Measurements from ENCODE around the gene CDA.

CDA gene

GRCh38 chr1:20618550-20618949 is 29.7 kb downstream of the CDA start:
- no peak for DNase-seq

DNA sequence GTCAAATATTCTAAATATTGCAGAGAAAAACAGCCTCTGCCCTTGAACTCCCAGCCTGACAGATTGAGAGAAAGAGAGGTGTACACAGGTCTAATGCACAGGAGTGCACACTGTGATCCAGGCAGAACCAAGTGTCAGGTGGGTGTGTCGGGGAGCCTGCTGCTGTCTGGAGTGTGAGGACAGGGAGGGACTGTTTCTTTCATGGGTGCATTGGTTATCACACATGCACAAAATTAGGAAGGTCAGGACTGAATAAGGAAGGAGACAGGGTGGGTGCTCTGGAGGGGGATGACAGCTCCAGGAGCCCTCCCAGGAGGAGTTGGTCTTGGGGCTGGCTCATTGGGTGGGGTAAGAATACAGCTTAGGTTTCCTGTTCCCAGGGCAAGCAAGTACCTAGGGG is 31.1 kb downstream of the CDA start:
- DNase-seq = no peak

GRCh38 chr1:20621012-20621411 is 32.1 kb downstream of the CDA start:
- no peak for DNase-seq

- no peak for DNase-seq
Measured at GRCh38 chr1:20624709-20625108, 35.8 kb downstream of the CDA start.

GRCh38 chr1:20625176-20626097 is 36.5 kb downstream of the CDA start:
- DNase-seq = no peak

DNA sequence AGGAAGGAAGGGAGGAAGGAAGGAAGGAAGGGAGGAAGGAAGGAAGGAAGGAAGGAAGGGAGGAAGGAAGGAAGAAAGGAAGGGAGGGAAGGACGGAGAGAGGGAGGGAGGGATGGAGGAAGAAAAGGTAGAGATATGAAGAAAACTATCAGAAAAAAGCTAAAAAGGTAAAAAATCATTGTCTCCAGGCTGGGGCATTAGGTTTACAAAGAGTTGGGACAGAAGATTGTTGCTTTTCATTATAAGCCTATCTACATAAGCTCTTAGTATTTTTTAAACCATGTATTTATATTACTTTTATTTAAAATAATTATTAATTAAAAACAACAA is 37.2 kb downstream of the CDA start:
- DNase-seq = no peak

DNA sequence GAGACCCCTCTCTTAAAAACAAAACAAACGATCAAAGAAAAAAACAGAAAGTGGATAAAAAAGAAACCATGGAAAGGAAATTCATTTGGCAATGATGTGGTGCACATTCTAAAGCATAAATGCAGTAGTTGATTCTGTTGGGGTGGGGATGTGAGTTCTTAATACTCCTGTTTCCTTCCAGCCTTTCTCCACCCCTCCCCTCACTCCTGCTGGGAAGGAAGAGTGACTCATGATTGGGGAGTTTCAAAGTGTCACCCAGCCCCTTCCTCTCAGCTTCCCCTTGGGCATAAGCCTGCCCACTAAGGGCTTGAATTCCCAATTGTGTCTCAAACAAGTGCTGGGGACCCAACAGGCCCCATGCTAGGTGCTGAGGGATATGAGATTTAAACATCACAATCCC is 37.6 kb downstream of the CDA start:
- no peak for DNase-seq

DNA sequence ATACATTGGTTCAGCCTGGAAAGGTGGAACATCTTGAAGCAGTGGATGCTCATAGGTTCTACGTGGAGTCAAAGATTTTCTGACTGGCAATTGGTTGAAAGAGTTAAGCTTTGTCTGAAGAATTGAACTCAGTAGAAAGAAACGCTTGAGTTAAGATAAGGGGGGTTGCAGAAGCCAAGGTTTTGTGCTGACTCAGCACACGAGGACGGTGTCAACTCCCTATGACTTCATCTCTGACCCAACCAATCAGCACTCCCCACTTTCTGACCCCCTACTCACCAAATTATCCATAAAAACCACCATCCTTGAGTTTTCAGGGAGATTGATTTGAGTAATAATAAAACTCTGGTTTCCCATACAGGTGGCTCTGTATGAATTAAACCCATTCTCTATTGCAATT is 41.8 kb downstream of the CDA start:
- no peak for DNase-seq

GRCh38 chr1:20632386-20632785 is 43.5 kb downstream of the CDA start:
- no peak for DNase-seq

GRCh38 chr1:20633190-20634064 is 44.5 kb downstream of the CDA start, which contains the start of gene PINK1:
TSS of gene PINK1 (plus strand) at chr1:20633458. CDS start at chr1:20633549, 91 bp downstream.
- peak; percentile 93 for DNase-seq

GRCh38 chr1:20634065-20634593 is 45.2 kb downstream of the CDA start:
- DNase-seq = peak; percentile 38

DNA sequence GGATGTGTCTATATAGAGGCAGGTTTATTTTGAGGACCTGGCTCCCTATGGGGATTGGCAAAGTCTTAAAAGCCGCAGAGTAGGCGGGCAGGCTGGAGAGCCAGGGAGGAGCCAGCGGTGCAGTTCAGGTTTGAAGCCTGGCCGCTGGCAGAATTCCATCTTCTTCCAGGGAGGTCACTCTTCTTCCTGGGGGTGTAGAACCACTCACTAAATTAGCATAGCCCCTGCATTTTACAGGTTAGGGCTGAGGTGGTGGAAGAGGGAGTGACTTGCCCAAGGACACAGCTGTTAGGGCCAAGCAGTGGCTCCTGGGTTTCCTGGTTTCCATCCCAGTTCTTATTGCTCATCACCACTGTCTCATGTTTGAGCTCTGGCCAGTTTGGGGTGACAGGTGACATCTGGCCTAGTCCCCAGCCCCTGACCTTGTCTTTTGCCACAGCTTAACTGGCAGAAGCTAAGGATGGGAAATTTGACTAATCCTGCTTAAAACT is 45.7 kb downstream of the CDA start:
- peak; percentile 34 for DNase-seq

DNA sequence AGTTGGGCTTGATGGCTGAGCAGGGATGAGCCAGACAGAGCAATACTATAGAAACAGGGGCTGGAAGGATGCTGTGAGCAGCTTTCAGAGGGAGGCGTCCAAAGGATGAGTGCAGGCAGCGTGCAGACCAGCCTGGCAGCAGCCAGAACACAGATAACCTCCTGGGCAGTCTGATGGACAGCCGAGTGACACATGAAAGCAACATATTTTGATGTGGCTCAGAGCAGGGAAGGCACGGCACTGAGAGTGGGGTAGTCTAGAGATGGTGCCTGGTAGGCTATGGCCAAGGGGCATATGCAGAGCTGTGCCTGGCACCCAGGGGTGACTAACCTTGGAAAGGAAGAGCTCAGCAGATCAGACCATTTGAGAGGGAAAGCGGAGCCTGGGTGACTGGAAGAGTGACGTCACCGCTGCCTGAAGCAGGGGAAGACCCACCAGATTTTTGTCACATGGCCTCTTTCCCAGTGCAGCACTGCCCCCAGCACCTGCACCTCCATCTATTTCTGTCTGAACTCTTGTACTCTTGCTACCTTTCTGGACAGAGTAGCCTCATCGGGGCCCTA is 48.0 kb downstream of the CDA start:
- DNase-seq = no peak

GRCh38 chr1:20640183-20640597 is 51.3 kb downstream of the CDA start:
- DNase-seq = peak; percentile 74

DNA sequence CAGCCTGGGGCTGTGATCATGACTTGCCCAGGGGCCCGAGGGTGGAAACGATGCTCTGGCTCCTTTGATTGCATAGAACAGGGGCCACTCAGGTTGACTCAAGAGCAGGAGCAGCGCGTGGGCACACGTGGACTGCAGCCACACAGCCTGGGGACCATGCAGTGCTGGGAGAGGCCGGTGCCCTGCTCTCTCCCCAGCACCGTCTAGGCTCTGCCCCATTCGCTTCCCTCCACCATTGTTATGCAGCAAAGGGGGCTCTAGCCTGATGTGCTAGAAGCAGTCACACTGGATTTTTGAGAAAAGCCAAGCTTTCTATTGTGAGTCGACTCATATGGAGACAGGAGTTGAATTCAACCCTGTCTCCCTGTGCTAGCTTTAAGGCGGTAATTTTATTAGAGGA is 53.1 kb downstream of the CDA start:
- DNase-seq = no peak

GRCh38 chr1:20643080-20643479 is 54.2 kb downstream of the CDA start:
- no peak for DNase-seq

GRCh38 chr1:20644416-20644815 is 55.5 kb downstream of the CDA start:
- DNase-seq = no peak

DNA sequence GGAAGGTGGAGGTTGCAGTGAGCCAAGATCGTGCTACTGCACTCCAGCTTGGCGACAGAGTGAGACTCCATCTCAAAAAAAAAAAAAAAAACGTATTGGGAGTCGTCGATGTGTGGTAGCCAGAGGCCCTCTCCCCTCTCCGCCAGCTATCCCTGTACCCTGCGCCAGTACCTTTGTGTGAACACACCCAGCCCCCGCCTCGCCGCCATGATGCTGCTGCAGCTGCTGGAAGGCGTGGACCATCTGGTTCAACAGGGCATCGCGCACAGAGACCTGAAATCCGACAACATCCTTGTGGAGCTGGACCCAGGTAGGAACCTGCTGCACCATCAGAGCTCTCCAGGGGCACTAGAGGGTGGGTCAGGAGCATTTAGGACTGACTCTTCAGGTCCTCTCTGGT is 56.5 kb downstream of the CDA start:
- no peak for DNase-seq

- DNase-seq = no peak
Measured at GRCh38 chr1:20648438-20648837, 59.5 kb downstream of the CDA start.

GRCh38 chr1:20648946-20649345 is 60.0 kb downstream of the CDA start:
- no peak for DNase-seq

DNA sequence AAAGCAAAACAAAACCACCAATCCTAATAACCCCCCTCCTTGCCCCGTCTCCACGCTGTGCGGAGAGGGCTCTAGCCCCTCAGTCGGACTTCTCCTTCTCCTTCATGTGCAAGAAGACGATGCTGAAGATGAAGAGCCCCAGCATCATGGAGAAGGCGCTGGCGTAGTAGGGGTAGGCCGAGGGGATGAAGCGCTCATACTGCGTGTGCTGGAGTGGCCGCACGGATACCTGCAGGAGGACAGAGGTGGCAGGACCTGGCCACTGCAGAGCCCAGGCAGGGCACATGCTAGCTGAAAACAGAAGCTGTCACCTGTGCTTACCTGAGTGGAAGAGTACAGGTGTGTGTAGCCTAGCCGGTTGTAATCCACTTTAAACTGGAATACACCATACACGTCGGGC is 63.4 kb downstream of the CDA start:
- DNase-seq = no peak

GRCh38 chr1:20654104-20654690 is 65.3 kb downstream of the CDA start:
- DNase-seq = no peak

DNA sequence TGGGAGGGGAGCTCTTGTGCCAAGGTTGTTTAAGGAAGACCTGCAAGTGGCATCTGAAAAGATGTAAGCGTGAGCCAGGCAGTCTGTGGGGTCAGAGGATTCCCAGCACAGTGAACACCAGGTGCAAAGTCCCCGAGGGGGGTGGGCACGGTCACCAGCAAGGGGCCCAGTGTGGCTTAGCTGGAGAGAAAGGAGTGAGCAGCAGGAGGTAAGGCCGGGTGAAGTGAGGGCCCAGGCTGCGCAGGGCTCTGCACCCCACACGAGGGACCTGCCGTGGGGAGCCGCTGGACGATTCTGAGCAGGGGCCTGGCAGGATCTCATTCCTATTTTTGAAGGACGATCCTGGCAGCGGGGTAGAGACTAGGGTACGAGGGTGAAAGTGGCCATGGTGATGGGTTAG is 68.1 kb downstream of the CDA start:
- DNase-seq = no peak
